SU-DHL-6 (cell line): Measurements from ENCODE around the gene INTS6.
A peak's percentile ranks its signal among the peaks of the same experiment; 100 is the strongest.

Experiments used
- H2AFZ ChIP-seq: fragments of 200-600 bp; sonication (generic); 2 replicates; pipeline ENCODE4 v1.6.1; 2014; ENCODE audit warnings: low read depth, mild to moderate bottlenecking, moderate library complexity, mixed read lengths, antibody characterized with exemption, low read length; ENCODE audit not compliant: severe bottlenecking
- H3F3A ChIP-seq: fragments of 200-600 bp; shearing (Covaris generic); 2 replicates; pipeline ENCODE4 v1.6.0; 2016; ENCODE audit warnings: antibody characterized with exemption, mild to moderate bottlenecking; ENCODE audit not compliant: insufficient read depth
- H3K27ac ChIP-seq: fragments of 200-600 bp; sonication (generic); 2 replicates; pipeline ENCODE4 v1.5.1; 2016; ENCODE audit warnings: low read depth, mild to moderate bottlenecking, low read length, moderate library complexity, mixed read lengths
- H3K27me3 ChIP-seq: fragments of 200-600 bp; sonication (generic), shearing (Covaris generic); 2 replicates; pipeline ENCODE4 v1.6.0; 2014; ENCODE audit warnings: mild to moderate bottlenecking, low read length
- H3K36me3 ChIP-seq: fragments of 200-600 bp; sonication (generic); 2 replicates; pipeline ENCODE4 v1.6.1; 2014; ENCODE audit warnings: mild to moderate bottlenecking, low read length, mixed read lengths
- H3K4me2 ChIP-seq: fragments of 300-600, 200-600 bp; shearing (Covaris generic), sonication (generic); 2 replicates; pipeline ENCODE4 v1.6.0; 2014; ENCODE audit warnings: low read length, low read depth, mild to moderate bottlenecking; ENCODE audit not compliant: poor library complexity, severe bottlenecking
- H3K4me3 ChIP-seq: fragments of 200-600 bp; sonication (generic); 2 replicates; pipeline ENCODE4 v1.5.1; 2014; ENCODE audit warnings: antibody characterized with exemption, low read length, mild to moderate bottlenecking, mixed read lengths; ENCODE audit not compliant: insufficient read depth, poor library complexity, severe bottlenecking
- H3K79me2 ChIP-seq: fragments of 200-600 bp; sonication (generic); 2 replicates; pipeline ENCODE4 v1.6.1; 2014; ENCODE audit warnings: mild to moderate bottlenecking, low read length, moderate library complexity; ENCODE audit not compliant: insufficient read depth
- H3K9ac ChIP-seq: fragments of 200-600 bp; sonication (generic); 2 replicates; pipeline ENCODE4 v1.7.0; 2014; ENCODE audit warnings: mild to moderate bottlenecking, low read length
- H3K9me2 ChIP-seq: fragments of 200-600 bp; sonication (generic); replicated peaks from 2 replicates; pipeline ENCODE4 v1.6.1; 2014; ENCODE audit warnings: low read length; ENCODE audit not compliant: insufficient read depth
- H3K9me3 ChIP-seq: fragments of 200-600 bp; sonication (generic); 2 replicates; pipeline ENCODE4 v1.6.1; 2014; ENCODE audit warnings: low read length, mixed read lengths; ENCODE audit not compliant: insufficient read depth
- H4K20me1 ChIP-seq: fragments of 200-600 bp; sonication (generic); 2 replicates; pipeline ENCODE4 v1.6.1; 2014; ENCODE audit warnings: low read depth, mild to moderate bottlenecking, antibody characterized with exemption, low read length, moderate library complexity, mixed read lengths
- CTCF ChIP-seq: fragments of 200-600 bp; sonication (generic); IDR thresholded peaks from one replicate; pipeline ENCODE4 v1.5.1; 2017; ENCODE audit warnings: antibody characterized with exemption, mild to moderate bottlenecking, low read length, moderate library complexity; ENCODE audit not compliant: insufficient read depth, poor library complexity, severe bottlenecking
- EZH2phosphoT487 ChIP-seq: fragments of 200-600 bp; sonication (generic), shearing (Covaris generic); conservative IDR thresholded peaks from 2 replicates; pipeline ENCODE4 v1.6.1; 2018; ENCODE audit warnings: mild to moderate bottlenecking, antibody characterized with exemption, low read length, moderate library complexity, mixed read lengths

Gene INTS6

GRCh38 chr13:51397262-51397941 is 55.4 kb downstream of the INTS6 start:
- Histone ChIP-seq H3K36me3 (peaks cover 10% of the 10 kb centered on the region; the same call in 1 of the 2 replicates), H3K27ac (no peak overlapping the region)

GRCh38 chr13:51396352-51396751 is 56.5 kb downstream of the INTS6 start:
- Histone ChIP-seq H3F3A (no peaks in the 10 kb centered on the region), H3K36me3 (peaks cover 6% of the 10 kb centered on the region; the same call in 1 of the 2 replicates), H4K20me1 (no peaks in the 10 kb centered on the region), H2AFZ (no peak overlapping the region), H3K4me2 (peak overlapping the region; percentile 36), H3K9me3 (no peaks in the 10 kb centered on the region), H3K9me2 (no peaks in the 10 kb centered on the region), H3K9ac (no peak overlapping the region), H3K4me3 (no peak overlapping the region), H3K79me2 (peaks cover 84% of the 10 kb centered on the region), H3K27me3 (no peaks in the 10 kb centered on the region), H3K27ac (peak overlapping the region; percentile 52)
- TF ChIP-seq CTCF (no peak), EZH2phosphoT487 (no peak)

More at GRCh38 chr13:51397262-51397941, 55.4 kb downstream of the INTS6 start:
- no peaks in the 10 kb centered on the region for H4K20me1 ChIP-seq
- TF ChIP-seq EZH2phosphoT487: no peak
- no peak for TF ChIP-seq CTCF
- H3K27me3 ChIP-seq: no peaks in the 10 kb centered on the region
- no peak overlapping the region for H2AFZ ChIP-seq
- H3K9ac ChIP-seq: no peak overlapping the region
- peak overlapping the region; percentile 36 for H3K4me2 ChIP-seq
- no peaks in the 10 kb centered on the region for H3F3A ChIP-seq
- peaks cover 89% of the 10 kb centered on the region for H3K79me2 ChIP-seq
- no peaks in the 10 kb centered on the region for H3K9me3 ChIP-seq
- H3K9me2 ChIP-seq: no peaks in the 10 kb centered on the region
- no peak overlapping the region for H3K4me3 ChIP-seq

- H3F3A ChIP-seq: 0 out of 2 replicates have a peak, but pooled peaks cover 9% of the 10 kb centered on the region
- no peak overlapping the region for H2AFZ ChIP-seq
- no peaks in the 10 kb centered on the region for H3K27me3 ChIP-seq
- H3K9me2 ChIP-seq: no peaks in the 10 kb centered on the region
- no peak overlapping the region for H3K4me2 ChIP-seq
- H3K27ac ChIP-seq: no peak overlapping the region
- H3K9ac ChIP-seq: no peak overlapping the region
- H3K79me2 ChIP-seq: peaks cover 79% of the 10 kb centered on the region
- no peaks in the 10 kb centered on the region for H4K20me1 ChIP-seq
- H3K9me3 ChIP-seq: no peaks in the 10 kb centered on the region
- no peak overlapping the region for H3K4me3 ChIP-seq
- peaks cover 14% of the 10 kb centered on the region; the same call in 1 of the 2 replicates for H3K36me3 ChIP-seq
- no peak for TF ChIP-seq EZH2phosphoT487
- no peak for TF ChIP-seq CTCF
Measured at GRCh38 chr13:51394724-51395123, 58.1 kb downstream of the INTS6 start.
